HG02759 (cell line): ENCODE measurements around the gene MID1.

ENCODE experiments used
- ATAC-seq: cut with Tn5 transposase; IDR thresholded peaks from one replicate; pipeline ENCODE4 v1.9.1; 2021; ENCODE audit warnings: mild to moderate bottlenecking, moderate library complexity; ENCODE audit not compliant: unreplicated experiment

Gene MID1

GRCh38 chrX:10533696-10534365 lies 86.6 kb downstream of the MID1 start:
- ATAC-seq = no peak

- ATAC-seq = no peak
Observed at GRCh38 chrX:10531927-10532326, 88.5 kb downstream of the MID1 start.

- ATAC-seq = no peak
Observed at GRCh38 chrX:10529344-10529743, 91.0 kb downstream of the MID1 start.

- no peak for ATAC-seq
Observed at GRCh38 chrX:10526451-10526850, 93.9 kb downstream of the MID1 start.

- no peak for ATAC-seq
Observed at GRCh38 chrX:10525381-10526120, 94.8 kb downstream of the MID1 start.

- no peak for ATAC-seq
Observed at GRCh38 chrX:10524578-10524977, 95.8 kb downstream of the MID1 start.

- ATAC-seq = no peak
Observed at GRCh38 chrX:10519761-10520160, 100.6 kb downstream of the MID1 start.

GRCh38 chrX:10519278-10519677 lies 101.1 kb downstream of the MID1 start:
- ATAC-seq = no peak

GRCh38 chrX:10518073-10518472 lies 102.3 kb downstream of the MID1 start:
- ATAC-seq = no peak

GRCh38 chrX:10516781-10517322 lies 103.5 kb downstream of the MID1 start:
- no peak for ATAC-seq

GRCh38 chrX:10514891-10515290 lies 105.5 kb downstream of the MID1 start:
- ATAC-seq = no peak

GRCh38 chrX:10513974-10514373 lies 106.4 kb downstream of the MID1 start:
- ATAC-seq = no peak

GRCh38 chrX:10512741-10513140 lies 107.6 kb downstream of the MID1 start:
- ATAC-seq = no peak

- ATAC-seq = no peak
Observed at GRCh38 chrX:10512258-10512657, 108.1 kb downstream of the MID1 start.

GRCh38 chrX:10509397-10509796 lies 111.0 kb downstream of the MID1 start:
- ATAC-seq = no peak

GRCh38 chrX:10508891-10509290 lies 111.5 kb downstream of the MID1 start:
- no peak for ATAC-seq

GRCh38 chrX:10507876-10508275 lies 112.5 kb downstream of the MID1 start:
- no peak for ATAC-seq

GRCh38 chrX:10507181-10507580 lies 113.2 kb downstream of the MID1 start:
- no peak for ATAC-seq

- ATAC-seq = no peak
Observed at GRCh38 chrX:10506781-10507180, 113.6 kb downstream of the MID1 start.

GRCh38 chrX:10505726-10506125 lies 114.7 kb downstream of the MID1 start:
- ATAC-seq = no peak

GRCh38 chrX:10502961-10503360 lies 117.4 kb downstream of the MID1 start:
- ATAC-seq = no peak

- no peak for ATAC-seq
Observed at GRCh38 chrX:10501611-10502010, 118.8 kb downstream of the MID1 start.
